GM21367 (cell line): Measurements from ENCODE around the gene SBSN.
"Not testable (repeated sequence)": the region's sequence is repeated elsewhere in the genome, so short reads cannot be mapped to it uniquely, and the experiment has no call there.

Source experiments
- ATAC-seq: cut with Tn5 transposase; IDR thresholded peaks from one replicate; pipeline ENCODE4 v1.9.1; 2021; ENCODE audit not compliant: unreplicated experiment

The SBSN gene

DNA sequence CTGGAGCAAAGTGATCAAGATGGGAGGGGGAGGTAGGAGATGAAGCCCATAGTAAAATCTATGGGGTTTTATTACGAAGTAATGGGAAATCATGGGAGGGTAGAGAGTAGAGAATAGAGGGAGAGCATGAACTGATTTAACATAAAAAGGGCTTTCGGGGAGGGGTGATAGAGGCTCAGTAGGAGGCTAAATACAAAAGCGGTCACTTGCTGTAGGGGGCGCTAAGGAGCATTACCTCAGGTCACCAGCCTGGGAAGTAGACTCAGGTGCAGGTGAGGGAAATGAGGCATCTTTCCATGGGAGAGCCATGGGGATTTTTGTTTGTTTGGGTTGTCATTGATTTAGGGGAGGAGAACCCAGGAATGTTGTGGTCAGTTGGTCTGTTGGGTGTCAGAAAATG, 52.0 kb downstream of the SBSN start:
- ATAC-seq = no peak

DNA sequence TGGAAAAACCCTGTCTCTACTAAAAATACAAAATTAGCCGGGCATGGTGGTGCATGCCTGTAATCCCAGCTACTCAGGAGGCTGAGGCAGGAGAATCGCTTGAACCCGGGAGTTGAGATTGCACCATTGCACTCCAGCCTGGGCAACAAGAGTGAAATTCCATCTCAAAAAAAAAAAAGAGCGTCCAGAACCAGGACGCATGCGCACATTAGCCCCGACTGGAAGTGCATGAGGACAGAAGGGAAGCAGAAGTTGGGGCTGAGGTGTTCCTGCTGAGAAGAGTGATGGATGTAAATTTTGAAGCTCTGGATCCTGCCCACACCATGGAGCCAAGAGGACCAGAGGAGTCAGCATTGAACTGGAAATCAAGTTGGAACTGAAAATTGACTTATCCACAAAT, 53.5 kb downstream of the SBSN start:
- not testable (repeated sequence) for ATAC-seq

DNA sequence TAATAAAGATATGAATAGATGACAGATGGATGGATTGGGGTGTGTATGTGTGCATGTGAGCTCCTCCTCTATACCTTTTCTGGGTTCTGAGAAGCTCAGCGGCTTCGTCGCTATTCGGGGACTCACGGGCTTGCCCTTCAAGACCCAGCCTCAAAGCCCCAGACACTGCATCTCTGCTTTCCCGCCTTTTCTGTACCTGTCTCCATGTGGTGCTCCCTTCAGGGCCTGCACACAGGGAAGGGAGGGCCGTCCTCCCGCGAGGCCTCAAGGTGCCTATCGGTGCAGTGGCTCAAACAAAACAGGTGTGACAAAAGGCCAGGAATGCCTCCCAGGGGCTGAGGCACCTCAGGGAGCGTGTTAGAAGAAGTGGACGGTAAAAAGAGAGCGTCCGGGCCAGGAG, 54.0 kb downstream of the SBSN start:
- no peak for ATAC-seq
